Posterior cingulate gyrus (tissue), 11 donors: Measurements from ENCODE around the gene ANKRD10.
A peak's percentile ranks its signal among the peaks of the same experiment; 100 is the strongest.

Experiments used
- DNase-seq, 10 donors: peaks; one replicate each; pipeline versions ENCODE4 v3.0.0 to v3.0.0-alpha.2; 2020 to 2021; ENCODE audit warnings: mixed read lengths in 3 of 10
- intact Hi-C: fragments of 100-400 bp; cut with DNase I; formaldehyde crosslinking; loops from one replicate; pipeline ENCODE4 v1.15.1; 2023

Gene ANKRD10

GRCh38 chr13:110872034-110872767 is 42.7 kb downstream of the ANKRD10 start:
- intact Hi-C loops: no loop called here
- DNase-seq: peak in 1 of 10 donors; percentile 74

- intact Hi-C loops: no loop called here
- DNase-seq: peak in 6 of 10 donors; percentile 14 to 90 (median 36)
These were observed 44.8 kb downstream of the ANKRD10 start for GRCh38 chr13:110869805-110870706.

- DNase-seq: peak in 1 of 10 donors; percentile 78
- intact Hi-C loops: no loop called here
These were observed 45.6 kb downstream of the ANKRD10 start for GRCh38 chr13:110869231-110869804.

- intact Hi-C loops: no loop called here
- DNase-seq: no peak
These were observed 46.1 kb downstream of the ANKRD10 start for GRCh38 chr13:110868720-110869119.

GRCh38 chr13:110867380-110867779 is 47.5 kb downstream of the ANKRD10 start:
- intact Hi-C loops: no loop called here
- DNase-seq: no peak

GRCh38 chr13:110866491-110867170 is 48.2 kb downstream of the ANKRD10 start:
- DNase-seq: peak in 3 of 10 donors; percentile 33 to 87 (median 38)
- intact Hi-C loops: no loop called here

- intact Hi-C loops: no loop called here
- no peak for DNase-seq
These were observed 51.2 kb downstream of the ANKRD10 start for GRCh38 chr13:110863685-110864084.

- intact Hi-C loops: no loop called here
- no peak for DNase-seq
These were observed 53.9 kb downstream of the ANKRD10 start for GRCh38 chr13:110860983-110861382.

GRCh38 chr13:110856942-110857835 is 57.7 kb downstream of the ANKRD10 start:
- intact Hi-C loops: no loop called here
- DNase-seq: no peak

GRCh38 chr13:110855363-110855762 is 59.5 kb downstream of the ANKRD10 start:
- intact Hi-C loops: no loop called here
- DNase-seq: no peak

GRCh38 chr13:110854866-110855265 is 60.0 kb downstream of the ANKRD10 start:
- DNase-seq: no peak
- intact Hi-C loops: no loop called here

GRCh38 chr13:110853235-110853721 is 61.6 kb downstream of the ANKRD10 start:
- intact Hi-C loops: no loop called here
- DNase-seq: no peak

GRCh38 chr13:110850840-110851239 is 64.0 kb downstream of the ANKRD10 start:
- intact Hi-C loops: no loop called here
- no peak for DNase-seq

GRCh38 chr13:110850006-110850405 is 64.9 kb downstream of the ANKRD10 start:
- intact Hi-C loops: no loop called here
- DNase-seq: no peak

GRCh38 chr13:110845520-110845919 is 69.3 kb downstream of the ANKRD10 start:
- no peak for DNase-seq
- intact Hi-C loops: no loop called here

- intact Hi-C loops: no loop called here
- DNase-seq: no peak
These were observed 73.0 kb downstream of the ANKRD10 start for GRCh38 chr13:110841846-110842245.

GRCh38 chr13:110841406-110841805 is 73.5 kb downstream of the ANKRD10 start:
- DNase-seq: no peak
- intact Hi-C loops: no loop called here

GRCh38 chr13:110838867-110839538 is 75.9 kb downstream of the ANKRD10 start:
- intact Hi-C loops: no loop called here
- no peak for DNase-seq

GRCh38 chr13:110838116-110838515 is 76.8 kb downstream of the ANKRD10 start:
- DNase-seq: no peak
- intact Hi-C loops: no loop called here
